ENCODE data around the gene HSDL2.
"Not testable (repeated sequence)": the region's sequence is repeated elsewhere in the genome, so short reads cannot be mapped to it uniquely, and the experiment has no call there.

HSDL2 gene

GRCh38 chr9:112505607-112506006, 125.7 kb downstream of the HSDL2 start:
- DNase-seq = no peak

DNA sequence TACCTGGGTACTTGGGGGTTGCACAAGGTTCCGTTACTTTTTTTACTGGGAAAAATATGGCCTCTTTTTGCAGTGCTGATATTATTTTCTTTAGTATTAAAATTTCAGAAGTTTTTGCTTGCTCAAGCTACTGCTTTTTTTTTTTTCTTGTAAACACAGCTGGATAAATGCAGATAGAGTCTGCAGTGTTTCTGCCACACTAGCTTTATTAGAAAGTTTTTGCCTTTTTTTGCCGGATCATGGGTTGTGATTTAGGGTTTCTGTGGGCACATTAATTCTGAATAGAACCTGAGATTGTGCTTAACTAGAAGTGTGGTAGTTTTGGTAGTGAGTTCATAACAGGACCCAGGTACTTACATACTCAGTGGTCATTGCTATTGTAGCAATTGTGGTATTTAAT, 126.7 kb downstream of the HSDL2 start:
- no peak for DNase-seq

DNA sequence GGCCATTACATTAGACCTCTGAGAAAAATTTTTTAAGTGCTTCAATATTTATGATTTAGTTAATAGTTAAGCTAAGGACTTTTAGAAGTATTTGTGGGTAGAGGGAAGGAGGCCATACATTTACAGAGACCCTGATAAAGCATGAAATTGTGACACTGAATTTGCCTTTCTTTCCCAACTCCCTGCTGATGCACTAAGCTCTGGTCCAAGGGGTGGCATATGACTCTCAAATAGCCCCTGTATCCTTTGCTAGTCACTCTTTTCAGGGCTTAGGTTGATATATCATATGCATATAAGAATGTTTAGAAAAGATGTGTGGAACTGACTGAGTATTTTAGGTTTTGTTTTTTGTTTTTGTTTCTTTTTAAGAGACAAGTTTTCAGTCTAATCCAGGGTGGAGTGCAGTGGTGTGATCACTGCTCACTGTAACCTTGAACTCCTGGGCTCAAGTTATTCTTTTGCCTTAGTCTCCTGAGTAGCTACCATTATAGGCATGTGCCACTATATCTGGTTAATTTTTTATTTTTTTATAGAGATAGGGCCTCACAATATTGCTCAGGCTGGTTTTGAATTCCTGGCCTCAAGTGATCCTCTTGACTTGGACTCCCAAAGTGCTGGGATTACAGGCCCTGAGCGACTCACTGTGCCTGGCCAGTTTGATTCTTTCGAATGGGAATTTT, 127.2 kb downstream of the HSDL2 start:
- no peak for DNase-seq

DNA sequence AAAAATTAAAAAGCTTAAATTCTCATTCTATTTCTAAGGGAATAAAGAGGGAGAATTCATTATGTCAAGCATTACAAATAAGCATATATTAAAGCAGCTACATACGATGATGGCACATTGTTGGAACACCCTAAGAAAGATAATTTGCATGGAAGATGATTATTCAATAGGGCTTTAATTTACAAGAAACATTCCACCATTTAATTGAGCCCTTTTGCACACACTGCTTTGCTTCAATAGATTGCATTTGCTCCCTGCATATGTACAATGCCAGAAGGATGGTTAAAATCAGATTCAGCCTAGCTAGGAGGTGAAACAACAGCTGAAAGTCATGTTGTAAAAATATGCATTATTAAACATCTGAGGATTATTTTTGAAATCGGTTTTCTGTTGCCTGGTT, 128.5 kb downstream of the HSDL2 start:
- DNase-seq = no peak

DNA sequence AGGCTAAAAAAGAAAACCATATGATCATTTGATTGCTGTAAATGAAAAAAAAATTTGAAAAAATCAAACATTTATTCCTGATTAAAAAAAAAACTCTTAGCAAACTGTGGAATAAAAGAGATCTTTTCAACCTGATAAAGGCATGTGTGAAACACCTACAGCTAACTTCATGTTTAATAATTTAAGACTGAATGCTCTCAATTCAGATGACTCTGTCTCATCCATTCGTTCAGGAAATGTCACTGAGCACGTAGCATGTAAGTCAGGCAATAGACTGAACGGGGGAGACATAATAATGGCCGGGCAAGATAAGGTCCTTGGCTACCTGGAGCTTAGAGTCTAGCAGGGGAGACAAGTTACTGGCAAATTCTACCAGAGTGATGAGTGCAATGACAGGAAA, 132.5 kb downstream of the HSDL2 start:
- DNase-seq = not testable (repeated sequence)

GRCh38 chr9:112516769-112517168, 136.9 kb downstream of the HSDL2 start:
- no peak for DNase-seq

DNA sequence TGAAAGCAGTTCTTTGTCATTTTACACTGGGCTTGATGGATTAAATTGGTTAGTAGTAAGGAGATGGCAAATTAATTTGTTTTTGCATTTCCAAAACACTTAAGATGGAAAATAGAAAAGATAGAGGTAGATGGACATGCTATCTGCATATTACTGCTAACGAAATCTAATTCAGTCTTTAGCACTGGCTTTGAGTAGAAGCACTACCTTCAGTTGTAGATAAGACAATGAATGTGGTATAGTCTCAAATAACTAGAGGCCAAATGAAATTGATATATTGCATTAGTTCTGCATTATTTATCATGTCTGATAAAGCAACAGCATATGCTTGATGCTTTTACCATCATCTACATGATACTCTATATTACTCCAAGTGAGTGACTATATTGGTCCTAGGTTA, 140.2 kb downstream of the HSDL2 start:
- DNase-seq = no peak

DNA sequence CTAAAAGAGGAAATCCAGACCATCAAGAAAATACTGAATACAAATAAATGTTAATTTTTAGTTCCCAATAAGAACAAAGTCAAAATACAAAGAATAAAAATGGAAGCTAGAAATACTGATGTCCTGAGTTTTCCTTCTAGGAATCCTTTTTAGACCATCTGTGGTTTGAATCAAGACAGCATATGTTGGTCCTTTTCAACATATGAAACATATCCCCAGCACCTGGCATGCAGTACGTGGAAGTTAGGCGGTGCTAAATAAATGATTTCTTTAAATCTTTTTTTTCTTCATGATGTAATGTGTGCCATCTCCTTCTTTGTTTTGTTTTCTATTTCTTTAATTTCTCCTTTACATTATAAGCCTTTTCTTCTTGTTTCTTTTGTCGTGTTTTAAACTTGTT, 140.7 kb downstream of the HSDL2 start:
- no peak for DNase-seq

All from NK-92 treated with Interleukin-12 subunit alpha and Interleukin-12 subunit beta, amount 100 ng/mL, for 24 hours (cell line).